Activated naive CD4-positive, alpha-beta T cell treated with anti-CD3 and anti-CD28 coated beads, Interleukin-2, amount 10 ng/mL, durations not matched to agents 7 days and 5 days (primary cell): ENCODE measurements around the gene DMP1.

Experiments used
- CTCF ChIA-PET: fragments of 350-600 bp; sonication (Branson Sonifier 250); formaldehyde crosslinking; loops from one replicate; lab custom pipeline; 2021; ENCODE audit warnings: antibody characterized with exemption; lab: Charles Lee
- DNase-seq: peaks from one replicate; pipeline ENCODE4 v3.0.0-alpha.2; 2020
- H3K27ac Mint-ChIP-seq: one replicate; pipeline ENCODE4 v1.8.0; 2021; ENCODE audit warnings: mild to moderate bottlenecking, moderate library complexity, mixed read lengths
- H3K27me3 Mint-ChIP-seq: one replicate; pipeline ENCODE4 v1.8.0; 2021; ENCODE audit warnings: mild to moderate bottlenecking, mixed read lengths
- H3K36me3 Mint-ChIP-seq: one replicate; pipeline ENCODE4 v1.8.0; 2021; ENCODE audit warnings: mixed read lengths
- H3K4me1 Mint-ChIP-seq: one replicate; pipeline ENCODE4 v1.8.0; 2021; ENCODE audit warnings: mixed read lengths
- H3K4me3 Mint-ChIP-seq: one replicate; pipeline ENCODE4 v1.8.0; 2021; ENCODE audit warnings: mild to moderate bottlenecking, moderate library complexity, mixed read lengths
- H3K9me3 Mint-ChIP-seq: one replicate; pipeline ENCODE4 v1.8.0; 2021; ENCODE audit warnings: mixed read lengths

DMP1 gene

GRCh38 chr4:87704001-87704400, 53.9 kb downstream of the DMP1 start:
- H3K4me1 Mint-ChIP-seq = no peaks in the 10 kb centered on the region
- no peak overlapping the region for H3K4me3 Mint-ChIP-seq
- H3K27me3 Mint-ChIP-seq = peaks cover 3% of the 10 kb centered on the region
- H3K9me3 Mint-ChIP-seq = no peaks in the 10 kb centered on the region
- H3K36me3 Mint-ChIP-seq = no peaks in the 10 kb centered on the region
- CTCF ChIA-PET = no interaction called here
- H3K27ac Mint-ChIP-seq = no peak overlapping the region
- DNase-seq = no peak

DNA sequence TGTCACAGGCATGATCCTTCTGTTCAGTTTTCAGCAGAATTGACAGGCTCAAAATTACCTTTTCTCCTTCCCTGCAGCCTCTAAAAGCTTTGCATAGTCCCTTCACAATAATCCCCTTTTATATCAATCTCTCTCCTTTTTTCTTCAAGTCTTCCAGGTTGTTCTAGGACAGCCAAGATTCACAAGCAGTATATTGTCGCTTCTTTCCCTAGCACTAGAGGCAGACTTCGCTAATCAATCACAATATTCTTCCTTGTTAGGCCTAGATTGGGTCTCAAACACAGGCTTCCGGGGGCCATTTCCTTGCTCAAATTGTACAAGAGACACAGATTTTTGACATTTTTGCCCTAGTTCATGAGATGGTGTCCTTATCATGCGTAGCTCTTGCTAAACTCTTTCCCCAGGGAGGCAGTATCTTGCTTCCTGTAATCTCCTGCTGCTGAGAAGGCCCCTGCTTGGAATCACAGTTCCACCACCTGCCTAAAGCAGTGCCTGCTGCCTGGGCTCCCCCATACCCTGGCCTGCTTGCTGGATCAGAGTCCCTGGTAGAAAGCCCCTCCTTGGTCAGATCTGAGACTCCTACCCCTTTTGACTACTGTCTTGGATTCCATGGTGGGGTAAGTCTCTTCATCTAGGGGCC, 57.3 kb downstream of the DMP1 start:
- Mint-ChIP-seq H3K36me3 (no peaks in the 10 kb centered on the region), H3K4me3 (no peak overlapping the region), H3K27ac (no peak overlapping the region), H3K27me3 (peaks cover 3% of the 10 kb centered on the region), H3K4me1 (no peaks in the 10 kb centered on the region), H3K9me3 (no peaks in the 10 kb centered on the region)
- no peak for DNase-seq
- CTCF ChIA-PET = no interaction called here
